ENCODE measurements around the gene FAM163A. TPM values are rescaled to one million over a fixed set of nuclear protein-coding genes. Genes with fewer than 3 reads are reported as not detected.

The FAM163A gene
- total RNA-seq, 4 donors from 2014 or later = 0.33 to 3.2 (median 1.3) TPM; not detected in 1

DNA sequence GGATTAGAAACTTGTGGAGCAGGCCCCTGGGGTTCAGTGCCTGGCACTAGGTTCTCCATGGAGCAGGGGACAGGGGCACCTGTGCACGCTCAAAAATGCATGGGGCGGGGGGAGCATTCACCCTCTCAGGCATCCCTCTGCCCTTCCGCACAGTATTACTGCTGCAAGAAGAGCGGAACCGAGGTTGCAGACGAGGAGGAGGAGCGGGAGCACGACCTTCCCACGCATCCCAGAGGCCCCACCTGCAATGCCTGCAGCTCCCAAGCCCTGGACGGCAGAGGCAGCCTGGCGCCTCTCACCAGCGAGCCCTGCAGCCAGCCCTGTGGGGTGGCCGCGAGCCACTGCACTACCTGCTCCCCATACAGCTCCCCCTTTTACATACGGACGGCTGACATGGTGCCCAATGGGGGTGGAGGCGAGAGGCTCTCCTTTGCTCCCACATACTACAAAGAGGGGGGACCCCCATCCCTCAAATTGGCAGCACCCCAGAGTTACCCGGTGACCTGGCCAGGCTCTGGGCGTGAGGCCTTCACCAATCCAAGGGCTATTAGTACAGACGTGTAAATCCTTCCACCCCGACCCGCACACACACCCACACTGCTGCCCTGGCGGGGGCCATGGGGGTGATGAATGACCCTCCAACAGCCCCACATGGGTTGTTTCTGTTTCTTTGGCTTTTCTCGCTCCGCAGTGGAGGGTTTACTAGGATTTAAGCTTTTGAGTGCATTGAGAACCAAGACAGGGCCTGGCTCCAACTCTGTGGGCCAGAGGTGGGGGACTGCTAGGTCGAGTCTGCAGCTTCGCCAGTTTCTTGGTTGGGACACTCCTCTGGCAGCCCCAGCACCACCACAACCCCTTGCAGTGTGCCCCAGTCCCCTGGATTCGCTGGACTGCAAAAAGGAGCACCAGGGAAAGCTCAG lies 70.8 kb downstream of the FAM163A start:
- no peak for TF ChIP-seq POLR2A (IDR thresholded peaks at IDR 0.05)
- TF ChIP-seq, protein P1, sequence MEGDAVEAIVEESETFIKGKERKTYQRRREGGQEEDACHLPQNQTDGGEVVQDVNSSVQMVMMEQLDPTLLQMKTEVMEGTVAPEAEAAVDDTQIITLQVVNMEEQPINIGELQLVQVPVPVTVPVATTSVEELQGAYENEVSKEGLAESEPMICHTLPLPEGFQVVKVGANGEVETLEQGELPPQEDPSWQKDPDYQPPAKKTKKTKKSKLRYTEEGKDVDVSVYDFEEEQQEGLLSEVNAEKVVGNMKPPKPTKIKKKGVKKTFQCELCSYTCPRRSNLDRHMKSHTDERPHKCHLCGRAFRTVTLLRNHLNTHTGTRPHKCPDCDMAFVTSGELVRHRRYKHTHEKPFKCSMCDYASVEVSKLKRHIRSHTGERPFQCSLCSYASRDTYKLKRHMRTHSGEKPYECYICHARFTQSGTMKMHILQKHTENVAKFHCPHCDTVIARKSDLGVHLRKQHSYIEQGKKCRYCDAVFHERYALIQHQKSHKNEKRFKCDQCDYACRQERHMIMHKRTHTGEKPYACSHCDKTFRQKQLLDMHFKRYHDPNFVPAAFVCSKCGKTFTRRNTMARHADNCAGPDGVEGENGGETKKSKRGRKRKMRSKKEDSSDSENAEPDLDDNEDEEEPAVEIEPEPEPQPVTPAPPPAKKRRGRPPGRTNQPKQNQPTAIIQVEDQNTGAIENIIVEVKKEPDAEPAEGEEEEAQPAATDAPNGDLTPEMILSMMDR (IDR thresholded peaks at IDR 0.05) = no peak
- H3K27ac ChIP-seq = peak overlapping the region in 1 of 3 donors; percentile 67
- no peaks in the 10 kb centered on the region for H3K36me3 ChIP-seq
- 80 to 81% methylated on average over 23 to 27 of the region's 28 CpGs for WGBS, 2 donors
- H3K9me3 ChIP-seq = no peaks in the 10 kb centered on the region
- intact Hi-C loops (cut with DNase I) = loop anchor here (10.0 kb wide), 1 partner anchor 61 kb away; the partner anchor contains the start of gene TOR1AIP2
- no peaks in the 10 kb centered on the region for H3K27me3 ChIP-seq
- H3K4me1 ChIP-seq = peaks cover 16 to 23% of the 10 kb centered on the region in 2 donors
- peak overlapping the region in 1 of 3 donors; percentile 29 for H3K4me3 ChIP-seq (replicated peaks in 1 of 3)
- DNase-seq = no peak

DNA sequence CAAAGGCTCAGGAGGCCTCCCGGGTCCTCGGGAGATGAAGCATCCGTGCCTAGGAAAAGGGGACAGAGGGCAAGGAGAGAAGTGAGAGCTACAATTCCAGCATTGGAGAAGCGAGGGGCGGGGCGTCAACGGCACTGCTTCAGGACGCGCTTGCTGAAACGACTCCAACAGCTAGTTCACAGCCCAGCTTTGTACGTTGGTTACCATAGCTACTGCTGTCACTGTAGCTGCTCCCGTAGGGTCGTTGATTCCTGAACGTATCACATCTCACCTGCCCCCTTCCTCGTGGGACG lies 71.4 kb downstream of the FAM163A start:
- intact Hi-C loops (cut with DNase I) = loop anchor here (10.0 kb wide), 1 partner anchor 60 kb away; the partner anchor contains the start of gene TOR1AIP2
- DNase-seq = no peak
- H3K9me3 ChIP-seq = no peaks in the 10 kb centered on the region
- H3K27me3 ChIP-seq = no peaks in the 10 kb centered on the region
- TF ChIP-seq, protein P1 (IDR thresholded peaks at IDR 0.05) = no peak
- no peak for TF ChIP-seq POLR2A (IDR thresholded peaks at IDR 0.05)
- H3K4me1 ChIP-seq = peaks cover 16 to 23% of the 10 kb centered on the region in 2 donors
- peak overlapping the region; percentile 16 to 67 (median 58) for H3K27ac ChIP-seq
- no peaks in the 10 kb centered on the region for H3K36me3 ChIP-seq
- peak overlapping the region in 1 of 3 donors; percentile 29 for H3K4me3 ChIP-seq (replicated peaks in 1 of 3)
- WGBS, 2 donors = 1% methylated on average over 16 of the region's 16 CpGs

DNA sequence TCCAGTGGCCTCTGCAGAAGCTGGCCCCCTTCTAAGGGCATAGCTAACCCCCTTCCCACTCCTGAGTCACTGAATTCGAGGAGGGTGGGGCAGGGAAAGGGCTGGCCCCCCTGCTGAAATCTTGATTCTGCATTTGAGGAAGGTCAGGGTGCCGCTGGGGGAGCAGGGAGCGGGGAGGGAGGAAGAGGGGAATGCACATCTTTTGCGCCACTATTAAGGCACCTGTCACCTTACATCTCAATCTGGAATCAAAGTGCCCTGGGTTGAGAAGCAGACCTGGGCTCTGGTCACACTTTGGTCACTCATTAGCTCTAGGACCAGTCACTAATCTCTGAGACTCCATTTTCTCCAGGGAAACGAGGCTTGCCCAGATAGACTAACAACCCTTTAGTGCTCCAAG lies 72.5 kb downstream of the FAM163A start:
- H3K27ac ChIP-seq = peak overlapping the region; percentile 26 to 67 (median 41)
- intact Hi-C loops (cut with DNase I) = loop anchor here (10.0 kb wide), 1 partner anchor 59 kb away; the partner anchor contains the start of gene TOR1AIP2
- H3K9me3 ChIP-seq = no peaks in the 10 kb centered on the region
- no peak for DNase-seq
- no peaks in the 10 kb centered on the region for H3K27me3 ChIP-seq
- WGBS, 2 donors = 35 to 50% methylated on average over 3 to 5 of the region's 5 CpGs
- peaks cover 16 to 21% of the 10 kb centered on the region in 2 donors for H3K4me1 ChIP-seq
- H3K36me3 ChIP-seq = no peaks in the 10 kb centered on the region
- TF ChIP-seq POLR2A (IDR thresholded peaks at IDR 0.05) = no peak
- TF ChIP-seq, protein P1 (IDR thresholded peaks at IDR 0.05) = no peak
- peak overlapping the region in 1 of 3 donors; percentile 29 for H3K4me3 ChIP-seq (replicated peaks in 1 of 3)

DNA sequence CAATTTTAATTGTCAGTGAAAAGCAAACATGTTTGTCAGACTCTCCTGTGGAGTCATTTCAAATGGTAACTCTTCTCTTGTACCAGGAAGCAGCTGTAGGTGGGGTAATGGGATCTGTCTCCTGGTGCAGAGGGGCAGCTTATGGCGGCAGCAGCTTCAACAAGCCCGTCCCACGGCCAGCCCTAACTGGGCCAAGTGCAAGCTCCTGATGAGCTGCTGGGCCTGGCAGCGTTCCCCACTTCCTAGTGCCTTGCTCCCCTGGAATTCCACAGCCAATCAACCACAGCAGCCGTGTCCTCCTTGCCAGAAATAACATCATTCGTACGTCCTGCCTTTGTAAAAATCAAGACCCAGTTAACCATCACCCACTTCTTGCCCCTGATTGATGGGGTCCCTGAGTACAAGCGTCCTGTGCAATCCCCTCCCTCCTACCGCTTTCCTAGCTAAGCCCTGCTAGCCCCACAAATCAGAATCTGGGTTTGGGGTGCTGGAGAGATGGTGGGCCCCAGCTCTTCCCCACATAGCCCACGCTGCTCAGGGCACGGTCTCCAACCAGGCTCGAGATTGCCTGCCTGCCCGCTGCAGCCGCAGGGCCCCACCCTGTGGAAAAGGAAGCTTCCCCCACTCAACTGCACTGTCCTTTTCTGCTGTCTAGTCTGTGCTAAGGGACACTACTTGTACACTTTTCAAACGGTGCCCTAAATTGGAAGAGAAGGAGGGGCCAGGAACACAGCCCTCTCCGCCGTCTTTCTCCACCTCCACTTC lies 73.3 kb downstream of the FAM163A start:
- no peaks in the 10 kb centered on the region for H3K9me3 ChIP-seq
- peak; percentile 96 to 97 for DNase-seq
- peaks cover 16 to 21% of the 10 kb centered on the region in 2 donors for H3K4me1 ChIP-seq
- H3K36me3 ChIP-seq = no peaks in the 10 kb centered on the region
- H3K27me3 ChIP-seq = no peaks in the 10 kb centered on the region
- TF ChIP-seq POLR2A (IDR thresholded peaks at IDR 0.05) = peak in 1 of 2 donors; percentile 42
- TF ChIP-seq, protein P1 (IDR thresholded peaks at IDR 0.05) = no peak
- WGBS, 2 donors = 37 to 51% methylated on average over 15 to 16 of the region's 17 CpGs
- H3K4me3 ChIP-seq (replicated peaks in 1 of 3) = no peak overlapping the region
- intact Hi-C loops (cut with DNase I) = loop anchor here (10.0 kb wide), 1 partner anchor 58 kb away; the partner anchor contains the start of gene TOR1AIP2
- peak overlapping the region; percentile 26 to 67 (median 41) for H3K27ac ChIP-seq
